Inferior parietal cortex (tissue), 1 donor: ENCODE measurements around the gene VPS41.
A peak's percentile ranks its signal among the peaks of the same experiment; 100 is the strongest.

Source experiments
- DNase-seq: peaks from one replicate; pipeline ENCODE4 v3.0.0-alpha.2; 2016; ENCODE audit errors: extremely low spot score

Gene VPS41

GRCh38 chr7:38728145-38728544, 180.8 kb downstream of the VPS41 start:
- no peak for DNase-seq

- DNase-seq, result no peak
These were observed 181.6 kb downstream of the VPS41 start for GRCh38 chr7:38727184-38727940.

DNA sequence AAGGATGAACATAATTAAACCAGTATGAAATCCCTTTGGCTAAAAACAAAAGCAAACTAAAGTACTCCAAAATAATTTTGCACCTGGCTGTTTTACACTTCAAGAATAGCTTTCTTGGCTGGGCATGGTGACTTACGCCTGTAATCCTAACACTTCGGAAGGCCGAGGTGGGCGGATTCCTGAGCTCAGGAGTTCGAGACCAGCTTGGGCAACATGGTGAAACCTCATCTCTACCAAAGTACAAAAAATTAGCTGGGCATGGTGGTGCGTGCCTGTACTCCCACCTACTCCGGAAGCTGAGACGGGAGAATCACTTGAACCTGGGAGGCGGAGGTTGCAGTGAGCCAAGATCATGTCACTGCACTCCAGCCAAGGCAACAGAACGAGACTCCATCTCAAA, 185.7 kb downstream of the VPS41 start:
- no peak for DNase-seq

DNA sequence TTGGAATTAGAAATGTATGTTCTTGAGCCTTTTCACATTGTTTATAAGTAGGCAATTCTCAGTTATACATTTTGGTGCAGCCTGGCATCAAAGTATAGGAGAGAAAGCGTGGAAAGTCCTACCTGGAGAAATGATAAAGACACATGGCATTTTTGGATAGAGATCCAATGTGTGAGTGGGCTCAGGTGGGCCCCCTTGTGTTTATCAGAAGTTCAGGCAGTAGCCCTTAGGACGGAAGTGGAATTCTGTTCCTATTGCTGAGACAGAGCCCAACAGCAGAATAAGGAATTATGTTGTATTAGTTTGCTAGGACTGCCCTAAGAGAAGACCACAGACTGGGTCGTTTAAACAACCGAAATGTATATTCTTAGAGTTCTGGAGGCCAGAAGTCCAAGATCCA, 192.6 kb downstream of the VPS41 start:
- DNase-seq, result no peak

DNA sequence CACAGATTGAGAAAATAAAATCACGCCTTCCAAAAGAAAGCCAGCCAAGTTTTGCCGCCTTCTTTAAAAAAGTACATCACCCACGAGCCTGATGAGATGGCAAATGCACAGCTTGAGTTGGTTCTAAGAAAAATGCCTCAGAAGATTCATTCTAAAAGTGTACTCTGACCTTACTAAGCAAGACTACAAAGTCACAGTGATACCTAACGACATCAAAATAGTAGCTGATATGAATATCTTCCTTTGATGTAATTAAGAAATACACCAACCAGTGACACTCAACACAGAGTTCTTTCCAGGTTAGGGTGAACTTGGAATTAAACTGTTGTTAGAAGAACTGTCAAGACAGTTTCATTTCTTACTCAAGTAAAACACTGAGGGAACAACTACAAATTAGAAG, 199.9 kb downstream of the VPS41 start:
- peak; percentile 22 for DNase-seq

DNA sequence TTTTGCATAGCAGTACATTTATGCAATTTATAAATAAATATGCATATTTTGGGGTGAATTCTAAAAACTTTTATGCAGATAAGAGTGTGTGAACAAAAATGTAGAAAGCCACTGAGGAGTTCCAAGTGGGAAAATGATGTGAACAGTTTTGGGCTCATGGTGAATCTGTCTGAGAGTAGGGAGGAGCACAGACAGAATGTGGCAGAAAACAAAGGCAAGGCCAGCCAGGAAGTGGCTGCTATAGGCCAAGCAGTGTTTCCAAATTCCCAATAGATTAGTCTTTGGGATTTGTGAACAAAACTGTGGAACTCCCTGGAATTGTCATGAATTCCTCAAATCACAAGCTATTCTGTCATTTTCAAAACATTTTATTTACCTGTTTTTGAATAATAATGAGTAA, 204.2 kb downstream of the VPS41 start:
- DNase-seq, result no peak

DNA sequence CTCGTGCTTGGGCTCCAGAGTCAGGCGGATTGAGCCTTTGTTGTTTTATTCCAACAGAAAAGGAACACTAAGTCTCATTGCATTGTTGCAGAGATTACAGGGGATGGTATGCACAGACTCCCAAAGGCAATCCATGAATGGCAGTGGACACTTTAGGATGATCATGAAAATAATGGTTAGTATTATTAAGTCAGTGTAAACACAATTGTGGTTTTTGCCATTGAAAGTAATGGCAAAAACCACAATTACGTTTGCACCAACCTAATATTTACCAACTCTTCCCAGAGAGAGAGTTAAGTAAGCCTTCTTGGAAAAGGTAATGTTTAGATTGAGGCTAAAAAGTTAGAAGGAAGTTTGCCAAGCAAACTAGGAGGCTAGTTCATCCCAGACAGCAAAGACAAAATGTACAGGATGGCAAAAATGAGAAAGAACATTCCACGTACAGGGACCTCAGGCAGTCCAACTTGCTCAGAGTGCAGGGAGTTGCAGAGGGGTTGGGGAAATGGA, 204.9 kb downstream of the VPS41 start:
- DNase-seq, result no peak

GRCh38 chr7:38703093-38703492, 205.9 kb downstream of the VPS41 start:
- no peak for DNase-seq

DNA sequence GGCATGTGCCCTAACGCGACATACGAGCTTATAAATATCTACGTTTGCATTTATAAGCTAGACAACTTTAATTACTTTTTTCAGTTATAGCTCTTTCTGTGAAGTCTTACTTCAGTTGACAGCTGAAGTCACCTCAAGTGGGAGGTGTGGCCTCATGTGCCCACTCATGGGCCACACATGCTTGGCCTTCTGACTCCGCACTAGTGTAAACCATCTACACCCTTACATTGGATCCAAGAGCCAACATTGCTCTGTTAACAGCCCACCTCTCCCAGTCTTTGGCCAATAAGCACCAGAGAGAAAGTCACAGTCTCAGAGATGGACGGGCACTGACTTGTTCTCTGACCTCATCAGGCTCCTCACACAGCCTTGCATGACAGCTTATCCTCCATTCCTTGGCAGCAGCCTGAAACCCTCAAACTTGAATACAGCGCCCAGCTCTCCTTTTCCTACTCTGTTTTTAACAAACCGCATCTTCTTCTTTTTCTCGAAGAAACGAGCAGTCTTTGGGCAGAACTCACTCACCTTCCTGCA, 206.9 kb downstream of the VPS41 start:
- no peak for DNase-seq

- no peak for DNase-seq
These were observed 208.9 kb downstream of the VPS41 start for GRCh38 chr7:38700116-38700515.

DNA sequence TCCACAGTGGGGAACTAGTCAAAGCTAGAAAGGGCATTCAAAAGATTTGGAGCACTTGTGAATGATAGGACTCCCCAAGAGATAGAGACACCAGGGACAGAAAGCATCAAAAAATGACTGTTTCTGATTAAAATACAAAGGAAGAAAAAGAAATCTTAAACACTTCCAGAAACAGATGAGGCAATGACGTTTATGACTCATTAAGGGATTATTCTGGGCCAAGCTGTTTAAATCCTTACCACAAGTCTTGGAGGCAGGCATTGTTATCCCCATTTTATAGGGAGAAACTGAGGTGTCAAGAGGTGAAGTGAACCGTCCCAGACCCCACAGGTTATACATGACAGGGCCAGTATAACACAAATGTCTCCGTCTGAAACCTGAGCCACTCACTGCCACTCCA, 209.5 kb downstream of the VPS41 start:
- DNase-seq, result no peak

- DNase-seq, result no peak
These were observed 214.7 kb downstream of the VPS41 start for GRCh38 chr7:38694326-38694725.

- no peak for DNase-seq
These were observed 222.1 kb downstream of the VPS41 start for GRCh38 chr7:38686888-38687287.

GRCh38 chr7:38685851-38686250, 223.1 kb downstream of the VPS41 start:
- no peak for DNase-seq

DNA sequence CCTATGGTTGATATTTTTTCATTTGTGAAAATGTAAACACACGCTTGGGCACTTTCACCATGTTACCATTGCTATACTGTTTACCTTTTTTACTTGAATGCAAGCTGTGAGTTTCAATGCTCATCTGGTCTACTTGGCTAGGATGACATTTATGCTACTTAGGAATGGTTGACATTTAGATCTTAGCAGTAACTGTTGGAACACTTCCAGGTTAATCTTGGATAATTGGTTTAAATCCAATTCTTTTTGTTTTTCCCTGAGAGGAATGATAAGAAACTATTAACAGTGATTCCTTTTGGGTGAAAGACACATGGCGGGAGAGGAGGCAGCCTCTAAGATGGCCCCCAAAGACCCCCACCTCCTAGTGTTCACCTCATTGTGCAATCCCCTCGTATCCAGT, 226.4 kb downstream of the VPS41 start:
- no peak for DNase-seq

- DNase-seq, result no peak
These were observed 227.1 kb downstream of the VPS41 start for GRCh38 chr7:38681882-38682281.

DNA sequence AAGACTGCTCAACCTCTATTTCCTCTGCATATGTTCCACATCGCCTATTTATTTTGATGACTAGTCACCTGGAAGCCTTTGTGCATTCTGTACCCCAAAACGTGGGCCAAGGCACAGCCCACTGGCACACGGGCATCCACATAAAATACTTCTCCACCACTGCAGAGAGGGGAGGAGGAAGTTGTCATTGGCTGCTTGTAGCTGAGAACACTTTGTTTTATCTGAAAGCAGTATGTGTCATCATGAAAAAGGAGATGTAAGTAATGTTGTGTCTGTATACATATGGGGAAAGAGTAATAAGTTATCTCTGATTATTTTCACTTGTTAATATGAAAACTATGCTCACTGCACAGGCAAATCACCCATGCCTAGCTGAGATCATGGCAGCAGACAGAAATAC, 229.6 kb downstream of the VPS41 start:
- DNase-seq, result no peak

- no peak for DNase-seq
These were observed 230.3 kb downstream of the VPS41 start for GRCh38 chr7:38678698-38679054.

GRCh38 chr7:38677981-38678697, 230.9 kb downstream of the VPS41 start:
- no peak for DNase-seq

DNA sequence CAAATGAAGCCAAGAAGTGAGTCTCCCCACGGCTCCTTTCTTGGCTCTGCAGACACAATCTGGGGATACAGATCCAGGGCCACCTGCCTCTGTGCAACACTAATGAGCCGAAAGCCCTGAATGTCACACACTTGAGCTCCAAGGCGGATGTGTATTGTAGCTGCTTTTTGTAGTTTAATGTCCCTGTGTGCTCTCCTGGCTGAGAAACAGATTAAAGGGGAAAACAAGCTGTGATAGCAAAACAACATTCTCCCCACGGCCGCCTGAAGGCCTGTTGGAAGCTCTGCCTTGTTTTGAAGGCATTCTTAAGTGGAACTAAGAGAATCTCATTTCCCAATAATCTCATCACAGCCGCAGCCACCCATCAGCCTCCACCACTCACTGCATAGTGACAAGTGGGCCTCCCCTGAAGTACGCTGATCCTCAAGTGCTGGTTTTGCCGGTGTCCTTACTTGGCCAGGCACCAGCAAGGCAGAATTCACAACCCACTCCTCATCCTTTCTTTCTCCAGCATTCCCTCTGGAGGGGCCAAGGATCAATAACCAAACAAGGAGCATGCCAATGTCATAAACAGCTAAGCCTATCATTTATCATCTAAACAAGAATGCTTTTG, 233.4 kb downstream of the VPS41 start:
- DNase-seq, result no peak

DNA sequence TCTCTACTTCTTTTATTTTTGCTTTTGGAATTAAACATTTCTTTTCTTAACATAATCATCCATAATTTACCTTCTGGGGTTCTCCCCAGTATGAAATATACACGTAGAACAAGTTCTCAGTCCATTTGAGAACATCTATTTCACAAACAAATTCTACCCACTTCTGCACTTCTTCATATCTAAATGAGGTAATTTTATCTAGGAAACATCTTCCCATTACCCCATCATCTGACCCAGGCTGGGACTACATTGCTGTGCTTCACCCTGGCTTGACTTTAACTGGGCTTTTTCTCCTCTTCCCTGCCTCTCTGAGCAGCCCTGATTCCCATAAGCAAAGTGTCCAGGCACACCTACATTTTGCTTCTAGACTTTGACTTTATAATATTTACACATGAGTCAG, 234.5 kb downstream of the VPS41 start:
- DNase-seq, result no peak

DNA sequence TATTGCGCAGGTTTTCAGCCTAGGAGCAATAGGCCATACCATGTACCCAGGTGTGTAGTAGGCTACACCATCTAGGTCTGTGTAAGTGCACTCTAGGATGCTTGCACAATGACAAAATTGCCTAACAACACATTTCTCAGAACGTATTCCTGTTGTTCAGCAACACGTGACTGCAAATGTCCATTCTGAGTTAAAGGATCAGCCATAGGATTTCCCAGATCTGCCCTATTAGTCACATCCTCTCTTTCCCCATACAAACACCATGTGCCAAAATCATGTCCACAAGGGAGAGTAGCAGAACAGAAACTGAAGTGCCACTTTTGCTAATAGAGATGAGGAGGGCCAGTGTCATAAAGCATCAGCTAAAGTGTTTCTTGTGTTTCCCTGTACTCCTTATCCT, 235.2 kb downstream of the VPS41 start:
- no peak for DNase-seq
